Ishikawa (cell line): ENCODE measurements around the gene SLC4A2.

Experiments
- CEBPB ChIP-seq: IDR thresholded peaks from 2 replicates; pipeline ENCODE4 v1.6.1; 2012
- CREB1 ChIP-seq: IDR thresholded peaks from 2 replicates; pipeline ENCODE4 v1.6.1; 2012; ENCODE audit warnings: low read depth
- EGR1 ChIP-seq: IDR thresholded peaks from 2 replicates; pipeline ENCODE4 v1.6.1; 2012
- EP300 ChIP-seq: IDR thresholded peaks from 2 replicates; pipeline ENCODE4 v1.6.1; 2012; ENCODE audit warnings: borderline replicate concordance
- MAX ChIP-seq: IDR thresholded peaks from 2 replicates; pipeline ENCODE4 v1.6.1; 2012
- NFIC ChIP-seq: IDR thresholded peaks from 2 replicates; pipeline ENCODE4 v1.6.1; 2012
- RAD21 ChIP-seq: IDR thresholded peaks from 2 replicates; pipeline ENCODE4 v1.6.1; 2012; ENCODE audit warnings: low read depth
- REST ChIP-seq: IDR thresholded peaks from 2 replicates; pipeline ENCODE4 v1.6.1; 2012; ENCODE audit warnings: low read depth, mild to moderate bottlenecking
- YY1 ChIP-seq: IDR thresholded peaks from 2 replicates; pipeline ENCODE4 v1.6.1; 2012; ENCODE audit warnings: low read depth

- TF ChIP-seq MAX (no peak), EP300 (no peak), CEBPB (no peak), YY1 (no peak), RAD21 (no peak), CREB1 (no peak), NFIC (no peak), EGR1 (no peak), REST (no peak)
Measured at GRCh38 chr7:151014950-151015349, 44.4 kb upstream of the SLC4A2 start.
